Right atrium auricular region (tissue), 2 donors: ENCODE results near the gene STMN1. TPM values are rescaled to one million over a fixed set of nuclear protein-coding genes. Genes with fewer than 3 reads are reported as not detected.

Experiments used
- DNase-seq: peaks from one replicate; pipeline ENCODE4 v3.0.0-alpha.2; 2019; ENCODE audit warnings: low spot score
- H3K27ac ChIP-seq, 2 donors: fragments of 200-600 bp; sonication (generic); 1 replicate in 1 of 2; 2 replicates in 1 of 2; pipeline ENCODE4 v1.5.1; 2016 to 2019
- H3K27me3 ChIP-seq, 2 donors: fragments of 200-600 bp; sonication (generic); one replicate each; pipeline versions ENCODE4 v1.5.1 to v1.6.0; 2017 to 2019
- H3K36me3 ChIP-seq: fragments of 200-600 bp; sonication (generic); one replicate; pipeline ENCODE4 v1.5.1; 2016
- H3K4me1 ChIP-seq, 2 donors: fragments of 200-600 bp; sonication (generic); one replicate each; pipeline versions ENCODE4 v1.5.1 to v1.6.0; 2017 to 2019
- H3K4me3 ChIP-seq, 2 donors: fragments of 200-600 bp; sonication (generic); 1 replicate in 1 of 2; 2 replicates in 1 of 2; pipeline ENCODE4 v1.5.1; 2017 to 2019; ENCODE audit warnings: mild to moderate bottlenecking in 1 of 2, moderate library complexity in 1 of 2
- H3K9me3 ChIP-seq, 2 donors: fragments of 200-600 bp; sonication (generic); one replicate each; pipeline ENCODE4 v1.5.1; 2019
- total RNA-seq, 2 donors: library from RNA; depleted of rRNA; stranded (reverse); fragments of >200 nt; gene quantifications; one replicate each; pipeline ENCODE4 v1.1.0, GENCODE V29; 2016
- TF ChIP-seq, protein P1 (sequence below), 2 donors: fragments of 200-600 bp; sonication (generic); IDR thresholded peaks; one replicate each; pipeline ENCODE4 v1.5.1; 2019; ENCODE audit warnings: antibody characterized with exemption in 2 of 2

STMN1 gene
- total RNA-seq, 2 donors from 2014 or later, result 13.4 to 21.0 TPM

DNA sequence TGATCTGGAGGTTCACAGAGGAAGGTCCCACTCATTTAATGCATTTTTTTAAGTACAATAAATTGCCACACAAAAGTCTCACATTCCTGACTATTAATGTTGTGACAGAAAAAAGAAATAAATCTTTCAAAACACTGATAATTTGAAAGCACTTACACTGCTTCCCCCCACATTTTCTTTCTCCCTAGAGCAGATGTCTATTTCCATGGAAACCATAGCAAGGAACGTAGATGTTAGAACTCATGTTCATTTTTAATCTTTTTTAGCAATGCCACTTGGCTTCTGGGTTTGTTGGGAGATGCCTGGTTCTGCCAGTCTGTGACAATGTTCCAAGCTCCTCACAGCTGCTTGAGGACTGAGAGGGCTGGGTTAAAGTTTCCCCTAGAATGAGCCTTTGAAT, 1.9 kb upstream of the STMN1 start:
- Histone ChIP-seq H3K27ac (no peak overlapping the region), H3K36me3 (no peaks in the 10 kb centered on the region), H3K4me3 (no peak overlapping the region), H3K9me3 (no peaks in the 10 kb centered on the region), H3K4me1 (peaks cover 0 to 30% of the 10 kb centered on the region in 2 donors), H3K27me3 (no peaks in the 10 kb centered on the region)
- DNase-seq, result no peak
- TF ChIP-seq, protein P1, sequence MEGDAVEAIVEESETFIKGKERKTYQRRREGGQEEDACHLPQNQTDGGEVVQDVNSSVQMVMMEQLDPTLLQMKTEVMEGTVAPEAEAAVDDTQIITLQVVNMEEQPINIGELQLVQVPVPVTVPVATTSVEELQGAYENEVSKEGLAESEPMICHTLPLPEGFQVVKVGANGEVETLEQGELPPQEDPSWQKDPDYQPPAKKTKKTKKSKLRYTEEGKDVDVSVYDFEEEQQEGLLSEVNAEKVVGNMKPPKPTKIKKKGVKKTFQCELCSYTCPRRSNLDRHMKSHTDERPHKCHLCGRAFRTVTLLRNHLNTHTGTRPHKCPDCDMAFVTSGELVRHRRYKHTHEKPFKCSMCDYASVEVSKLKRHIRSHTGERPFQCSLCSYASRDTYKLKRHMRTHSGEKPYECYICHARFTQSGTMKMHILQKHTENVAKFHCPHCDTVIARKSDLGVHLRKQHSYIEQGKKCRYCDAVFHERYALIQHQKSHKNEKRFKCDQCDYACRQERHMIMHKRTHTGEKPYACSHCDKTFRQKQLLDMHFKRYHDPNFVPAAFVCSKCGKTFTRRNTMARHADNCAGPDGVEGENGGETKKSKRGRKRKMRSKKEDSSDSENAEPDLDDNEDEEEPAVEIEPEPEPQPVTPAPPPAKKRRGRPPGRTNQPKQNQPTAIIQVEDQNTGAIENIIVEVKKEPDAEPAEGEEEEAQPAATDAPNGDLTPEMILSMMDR (IDR thresholded peaks at IDR 0.05), result no peak

- H3K27ac ChIP-seq, result peak overlapping the region in 1 of 2 donors; percentile 75
- H3K4me1 ChIP-seq, result peaks cover 0 to 30% of the 10 kb centered on the region in 2 donors
- no peaks in the 10 kb centered on the region for H3K9me3 ChIP-seq
- H3K4me3 ChIP-seq, result no peak overlapping the region
- no peaks in the 10 kb centered on the region for H3K27me3 ChIP-seq
- no peak for DNase-seq
- H3K36me3 ChIP-seq, result no peaks in the 10 kb centered on the region
- TF ChIP-seq, protein P1 (IDR thresholded peaks at IDR 0.05), result no peak
Observed at GRCh38 chr1:25907601-25908000, 1.4 kb upstream of the STMN1 start.

DNA sequence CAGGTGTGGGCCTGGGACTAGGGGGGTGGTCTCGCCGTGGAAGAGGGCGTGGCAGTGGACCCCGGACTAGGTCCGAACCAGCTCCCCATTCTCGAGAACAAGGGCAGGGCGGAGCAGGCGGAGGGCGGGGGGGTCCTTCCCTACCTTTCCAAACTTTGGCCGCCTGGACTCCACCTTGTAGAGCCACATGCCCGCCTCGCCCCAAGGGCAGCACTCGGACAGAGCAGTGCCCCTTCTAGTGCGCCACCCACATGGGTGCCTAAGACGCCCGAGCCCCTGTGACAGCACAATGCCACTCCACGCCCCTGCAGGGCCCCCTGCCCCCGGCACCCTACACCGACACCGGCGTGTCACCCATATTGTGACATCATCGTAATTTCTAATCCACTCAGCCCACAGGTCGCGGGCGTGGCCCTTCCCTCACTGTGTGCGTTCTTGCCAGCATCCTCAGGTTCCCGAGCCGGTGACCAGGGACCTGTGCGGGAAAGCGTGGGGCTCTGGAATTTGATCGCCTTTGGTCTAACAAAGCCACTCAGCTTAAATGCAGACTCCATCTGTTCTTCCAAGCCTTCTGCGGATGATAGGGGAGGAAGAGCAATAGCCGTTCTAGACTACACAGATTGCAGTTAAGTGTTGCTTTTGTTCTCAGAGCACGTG, 553 bp upstream of the STMN1 start:
- peak overlapping the region; percentile 47 to 76 for H3K4me3 ChIP-seq
- H3K27ac ChIP-seq, result peak overlapping the region; percentile 43 to 75
- no peaks in the 10 kb centered on the region for H3K27me3 ChIP-seq
- TF ChIP-seq, protein P1 (IDR thresholded peaks at IDR 0.05), result no peak
- H3K9me3 ChIP-seq, result no peaks in the 10 kb centered on the region
- H3K4me1 ChIP-seq, result peaks cover 0 to 30% of the 10 kb centered on the region in 2 donors
- no peaks in the 10 kb centered on the region for H3K36me3 ChIP-seq
- DNase-seq, result no peak

DNA sequence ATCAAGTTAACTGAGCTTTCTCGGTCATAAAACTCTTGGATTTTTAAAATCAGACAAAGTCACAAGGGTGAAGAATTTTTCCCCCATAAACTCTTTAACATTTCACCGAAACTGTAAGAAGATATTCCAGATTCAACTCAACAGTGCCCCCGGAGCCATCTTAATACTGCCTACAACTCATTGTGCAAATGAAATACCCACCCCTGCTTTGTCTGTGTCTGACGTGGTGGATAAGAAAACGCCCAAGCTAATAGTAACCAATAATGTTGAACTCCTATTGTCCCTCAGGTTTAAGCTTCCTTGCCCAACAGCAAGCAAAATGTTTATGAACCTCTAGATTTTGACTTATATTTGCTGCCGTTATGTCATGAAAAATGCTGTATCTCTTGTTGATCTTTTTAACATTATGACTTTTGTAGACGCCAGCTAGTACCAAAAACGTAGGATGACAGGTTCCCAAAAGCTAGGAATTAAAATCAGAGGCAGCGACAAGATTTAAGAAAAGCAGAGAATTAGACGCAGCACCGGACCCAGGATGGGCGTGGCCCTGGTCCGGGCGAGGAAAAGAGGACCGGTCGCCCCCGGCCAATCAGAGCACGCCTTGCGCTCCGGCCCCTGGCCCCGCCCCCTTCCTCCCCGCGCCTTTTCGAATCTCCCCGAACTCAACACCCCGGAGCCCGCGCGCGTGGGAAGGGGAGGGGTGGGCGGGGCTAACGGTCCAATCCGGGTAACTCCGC, 1.1 kb downstream of the STMN1 start:
- peak; percentile 90 for DNase-seq
- Histone ChIP-seq H3K27me3 (no peaks in the 10 kb centered on the region), H3K4me1 (peaks cover 0 to 30% of the 10 kb centered on the region in 2 donors), H3K9me3 (no peaks in the 10 kb centered on the region), H3K4me3 (peak overlapping the region; percentile 47 to 76), H3K27ac (peak overlapping the region; percentile 43 to 75), H3K36me3 (no peaks in the 10 kb centered on the region)
- TF ChIP-seq, protein P1 (IDR thresholded peaks at IDR 0.05), result no peak

- Histone ChIP-seq H3K4me3 (no peak overlapping the region), H3K27ac (no peak overlapping the region)
- TF ChIP-seq, protein P1 (IDR thresholded peaks at IDR 0.05), result no peak
Observed at GRCh38 chr1:25903986-25904385, 2.2 kb downstream of the STMN1 start.

More at GRCh38 chr1:25903986-25904385, 2.2 kb downstream of the STMN1 start:
- no peak for DNase-seq
- Histone ChIP-seq H3K9me3 (no peaks in the 10 kb centered on the region), H3K4me1 (peaks cover 0 to 30% of the 10 kb centered on the region in 2 donors), H3K36me3 (no peaks in the 10 kb centered on the region), H3K27me3 (no peaks in the 10 kb centered on the region)
